Common myeloid progenitor, CD34-positive (primary cell): ENCODE data around the gene FKBP2.
"Not testable (repeated sequence)": the region's sequence is repeated elsewhere in the genome, so short reads cannot be mapped to it uniquely, and the experiment has no call there.

Experiments used
- CTCF ChIA-PET: fragments of 350-600 bp; sonication (Branson Sonifier 250); formaldehyde crosslinking; loops from one replicate; lab custom pipeline; 2021; ENCODE audit warnings: antibody characterized with exemption; lab: Charles Lee
- POLR2A ChIA-PET: fragments of 350-600 bp; sonication (Branson Sonifier 250); formaldehyde crosslinking; loops from one replicate; lab custom pipeline; 2021; ENCODE audit warnings: antibody characterized with exemption; lab: Charles Lee
- DNase-seq, 3 donors: peaks; one replicate each; pipeline versions ENCODE4 v3.0.0 to v3.0.0-alpha.2; 2013
- H3K27ac ChIP-seq, 2 experiments: 1 replicate in 1 of 2; 2 replicates in 1 of 2; pipeline ENCODE4 v1.7.0; 2013; ENCODE audit warnings: inconsistent platforms in 2 of 2, low read length in 2 of 2, mild to moderate bottlenecking in 2 of 2, low read depth in 1 of 2, moderate library complexity in 1 of 2; ENCODE audit not compliant: severe bottlenecking in 2 of 2, insufficient read depth in 1 of 2, poor library complexity in 1 of 2
- H3K27me3 ChIP-seq, 5 experiments: replicated peaks in 2 of 5; 1 replicate in 3 of 5; 2 replicates in 2 of 5; pipeline versions ENCODE4 v1.6.1 to v1.7.0; 2013; ENCODE audit warnings: low read length in 4 of 5, mild to moderate bottlenecking in 2 of 5, moderate library complexity in 2 of 5, inconsistent platforms in 1 of 5; ENCODE audit not compliant: insufficient read depth in 5 of 5, control insufficient read depth in 4 of 5
- H3K36me3 ChIP-seq, 4 experiments: 1 replicate in 2 of 4; 2 replicates in 2 of 4; pipeline versions ENCODE4 v1.6.1 to v1.7.0; 2013; ENCODE audit warnings: low read length in 3 of 4, control low read depth in 1 of 4, mild to moderate bottlenecking in 1 of 4; ENCODE audit not compliant: control insufficient read depth in 4 of 4, insufficient read depth in 4 of 4
- H3K4me1 ChIP-seq, 4 experiments: 1 replicate in 3 of 4; 2 replicates in 1 of 4; pipeline versions ENCODE4 v1.6.1 to v1.7.1; 2013; ENCODE audit warnings: low read length in 3 of 4, mild to moderate bottlenecking in 3 of 4, control low read depth in 1 of 4, inconsistent platforms in 1 of 4, moderate library complexity in 1 of 4; ENCODE audit not compliant: control insufficient read depth in 4 of 4, insufficient read depth in 4 of 4; ENCODE audit errors: control extremely low read depth in 1 of 4
- H3K4me3 ChIP-seq, 7 experiments: 1 replicate in 4 of 7; 2 replicates in 3 of 7; pipeline versions ENCODE4 v1.5.1 to v1.7.0; 2013; ENCODE audit warnings: mild to moderate bottlenecking in 7 of 7, low read length in 6 of 7, moderate library complexity in 6 of 7, inconsistent platforms in 2 of 7, low read depth in 2 of 7, control low read depth in 1 of 7; ENCODE audit not compliant: insufficient read depth in 4 of 7, control insufficient read depth in 1 of 7; ENCODE audit errors: extremely low read depth in 1 of 7
- H3K9me3 ChIP-seq, 5 experiments: 1 replicate in 4 of 5; 2 replicates in 1 of 5; pipeline versions ENCODE4 v1.6.1 to v1.7.1; 2013; ENCODE audit warnings: low read length in 4 of 5, mild to moderate bottlenecking in 2 of 5, inconsistent platforms in 1 of 5, low read depth in 1 of 5, moderate library complexity in 1 of 5; ENCODE audit not compliant: control insufficient read depth in 4 of 5, insufficient read depth in 2 of 5; ENCODE audit errors: control extremely low read depth in 1 of 5
- WGBS: methylation state at CpG from one replicate; pipeline ENCODE4 v1.1.5; 2013; ENCODE audit not compliant: insufficient coverage; 5-methylcytosine and 5-hydroxymethylcytosine counted together

FKBP2 gene

DNA sequence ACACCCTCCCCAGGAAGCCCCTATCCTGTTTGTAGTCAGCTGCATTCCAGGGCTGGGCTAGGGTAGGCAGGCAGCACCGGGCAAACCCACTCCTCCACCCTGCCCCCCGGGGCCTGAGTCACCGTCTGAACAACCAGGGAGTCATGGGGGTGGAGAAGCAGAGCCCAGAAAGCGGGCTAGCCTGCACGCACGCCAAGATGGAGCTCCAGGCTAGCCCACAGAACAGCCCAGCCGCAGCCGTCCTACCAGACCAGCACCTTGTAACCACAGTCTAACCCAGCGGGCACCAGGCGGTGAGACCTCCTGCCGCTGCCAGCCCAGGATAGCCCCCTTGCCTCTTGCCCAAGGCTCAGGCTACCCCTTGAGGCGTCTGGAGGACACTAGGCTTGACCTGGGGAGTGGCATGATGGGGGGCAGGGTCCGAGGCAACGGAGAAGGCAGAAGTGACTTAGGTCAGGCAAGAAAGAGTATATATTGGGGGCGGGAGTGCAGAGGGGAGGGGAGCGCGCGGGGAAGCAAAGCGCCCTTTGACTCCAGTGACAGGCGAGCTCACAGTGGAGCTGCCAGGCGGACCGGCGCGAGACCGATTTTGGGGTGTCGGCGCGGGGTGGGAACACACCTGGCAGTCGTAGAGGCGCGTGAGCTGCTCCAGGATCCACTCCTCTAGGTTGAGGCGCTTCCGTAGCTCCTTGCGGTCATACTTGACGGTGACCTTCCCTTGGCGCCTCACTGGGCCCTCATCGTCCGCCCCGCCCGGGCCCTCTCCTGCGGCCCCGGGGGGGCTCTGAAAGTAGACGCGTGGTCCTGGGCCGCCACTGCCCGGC lies 5.1 kb downstream of the FKBP2 start:
- POLR2A ChIA-PET: interaction anchor here (0.6 to 7.6 kb wide), 5 partner anchors 16 to 497 kb away, joined by 3 to 74 read pairs (median 3); partner anchors contain the start of genes DNAJC4, FERMT3, NUDT22 and TRPT1
- CTCF ChIA-PET: interaction anchor here (0.6 to 12.2 kb wide), 12 partner anchors 10 to 109 kb away, joined by 3 to 177 read pairs (median 4); partner anchors contain the start of genes FERMT3 and VEGFB
- 0% methylated on average over 26 of the region's 46 CpGs for WGBS
- Histone ChIP-seq H3K27me3 (no peaks in the 10 kb centered on the region), H3K9me3 (no peaks in the 10 kb centered on the region), H3K4me3 (peak overlapping the region; percentile 52 to 98 (median 85)), H3K4me1 (peaks cover 2 to 76% (median 75%) of the 10 kb centered on the region in 4 experiments), H3K27ac (peak overlapping the region in 1 of 2 experiments; percentile 75), H3K36me3 (peaks cover 0 to 20% (median 12%) of the 10 kb centered on the region in 4 experiments)
- DNase-seq: peak; percentile 83 to 93 (median 89)

DNA sequence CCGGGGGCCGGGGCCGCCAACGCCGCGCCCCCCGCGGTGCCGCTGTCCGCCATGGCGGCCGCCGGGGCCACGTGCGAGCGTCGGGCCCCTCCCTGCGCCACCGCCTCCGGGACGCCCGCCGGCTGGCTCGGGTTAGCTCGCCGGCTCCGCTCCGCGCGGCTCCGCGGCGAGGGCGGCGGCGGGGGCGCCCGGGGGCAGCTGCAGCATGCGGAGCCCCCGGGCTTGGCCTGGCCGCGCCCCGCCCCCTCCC lies 5.7 kb downstream of the FKBP2 start:
- Histone ChIP-seq H3K4me3 (peak overlapping the region in 6 of 7 experiments; percentile 52 to 98 (median 86)), H3K36me3 (peaks cover 0 to 20% (median 12%) of the 10 kb centered on the region in 4 experiments), H3K4me1 (peaks cover 2 to 78% (median 76%) of the 10 kb centered on the region in 4 experiments)
- DNase-seq, H3K27ac ChIP-seq, H3K9me3 ChIP-seq, H3K27me3 ChIP-seq: not testable (repeated sequence)
- ChIA-PET CTCF (interaction anchor here (1.4 to 12.2 kb wide), 5 partner anchors 14 to 106 kb away, joined by 3 to 177 read pairs (median 7); partner anchors contain the start of gene FERMT3), POLR2A (interaction anchor here (1.4 to 7.6 kb wide), 2 partner anchors 39 to 40 kb away, joined by 3 to 74 read pairs; partner anchors contain the start of gene FERMT3)
- 6% methylated on average over 9 of the region's 43 CpGs for WGBS

DNA sequence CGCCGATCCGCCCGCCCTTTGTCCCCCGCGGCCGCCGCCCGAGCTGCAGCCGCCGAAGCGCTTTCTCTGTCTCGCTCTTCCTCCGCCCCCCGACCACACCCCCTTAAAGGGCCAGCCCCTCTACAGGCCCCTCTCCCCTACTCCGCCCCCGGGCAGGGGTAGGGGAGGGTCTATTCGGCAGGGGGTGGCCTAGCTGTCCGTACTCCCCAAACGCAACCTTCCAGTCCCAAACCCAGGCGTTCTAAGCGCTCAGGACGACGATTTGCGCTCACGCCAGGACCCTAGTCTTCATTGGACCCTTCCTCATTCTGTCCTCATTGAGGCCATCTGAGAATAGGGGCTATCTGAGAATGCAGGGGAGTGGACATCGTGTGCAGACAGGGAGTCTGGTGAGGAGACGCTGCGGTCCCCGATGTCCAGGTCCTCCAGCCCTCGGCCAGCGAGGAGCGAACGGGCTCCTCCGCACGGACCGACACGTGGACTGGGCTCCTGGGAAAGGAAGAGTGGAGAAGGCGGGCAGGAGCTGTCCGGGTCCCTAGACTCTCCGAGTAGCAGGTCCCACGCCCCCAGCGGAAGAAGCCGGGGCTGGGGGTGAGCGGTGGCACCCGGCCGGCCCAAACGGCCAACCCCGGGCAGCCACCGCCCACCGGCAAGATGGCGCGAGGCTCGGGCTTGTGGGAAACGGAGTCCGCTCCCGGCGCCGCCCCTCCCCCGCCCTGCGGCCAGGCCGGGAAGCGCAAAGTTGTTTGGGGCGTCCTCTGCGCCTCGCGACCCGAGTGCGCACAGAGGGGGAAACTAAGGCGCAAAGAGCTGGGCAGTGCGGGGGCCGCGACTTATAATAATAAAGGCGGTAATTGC lies 6.2 kb downstream of the FKBP2 start, which contains the start of gene PPP1R14B:
PPP1R14B (minus strand) TSS at position 73 of the 858 bp plus-strand sequence. CDS start 270 bp downstream, outside the sequence.
- ChIA-PET POLR2A (interaction anchor here (1.0 to 7.6 kb wide), 3 partner anchors 38 to 41 kb away, joined by 3 to 74 read pairs (median 3); partner anchors contain the start of genes FERMT3 and GPR137), CTCF (interaction anchor here (1.4 to 12.2 kb wide), 5 partner anchors 10 to 106 kb away, joined by 3 to 177 read pairs (median 6); partner anchors contain the start of gene FERMT3)
- H3K9me3 ChIP-seq: no peaks in the 10 kb centered on the region
- WGBS: 2% methylated on average over 43 of the region's 74 CpGs
- peaks cover 0 to 20% (median 12%) of the 10 kb centered on the region in 4 experiments for H3K36me3 ChIP-seq
- DNase-seq: peak; percentile 73 to 87 (median 83)
- no peaks in the 10 kb centered on the region for H3K27me3 ChIP-seq
- H3K27ac ChIP-seq: peak within 1 kb of the TSS in 1 of 2 experiments; percentile 75
- peak within 1 kb of the TSS; percentile 52 to 98 (median 86) for H3K4me3 ChIP-seq
- peaks cover 2 to 79% (median 78%) of the 10 kb centered on the region in 4 experiments for H3K4me1 ChIP-seq

DNA sequence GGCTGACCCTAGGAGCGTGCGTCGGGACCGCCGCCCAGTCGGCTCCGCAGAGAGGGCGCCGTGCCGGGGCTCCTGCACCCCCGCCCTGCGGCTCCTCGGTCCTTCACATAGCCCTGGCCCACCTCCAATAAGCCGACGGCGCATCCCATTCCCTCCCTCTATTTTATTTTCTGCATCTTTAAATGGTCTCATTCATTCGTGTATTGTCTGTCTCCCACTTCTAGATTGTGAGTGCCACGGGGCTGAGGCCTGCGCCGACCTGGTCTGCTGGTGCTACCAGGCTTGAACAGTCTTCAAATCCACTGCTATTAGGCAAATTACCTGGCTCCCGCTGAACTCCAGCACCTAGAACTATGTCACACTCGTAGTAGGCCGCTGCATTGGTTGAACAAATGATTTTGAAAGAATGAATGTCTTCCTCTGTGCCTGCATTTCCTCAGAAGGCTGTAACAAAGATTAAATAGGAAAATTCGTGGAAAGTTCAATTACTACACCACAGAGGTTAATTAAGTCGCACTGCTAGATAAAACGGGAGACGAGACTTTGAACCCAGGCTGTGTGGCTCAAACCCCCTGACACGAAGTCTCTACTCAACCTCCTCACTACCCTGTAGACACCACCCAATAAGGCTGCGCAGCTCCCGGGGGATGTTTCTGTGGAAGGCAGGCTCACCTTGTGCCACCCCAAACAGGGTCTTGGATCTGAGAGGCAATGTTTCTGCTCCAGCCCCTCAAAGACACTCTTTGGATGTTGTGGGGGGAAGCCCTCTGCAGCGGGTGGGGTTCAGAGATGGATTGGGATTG lies 7.0 kb downstream of the FKBP2 start:
- CTCF ChIA-PET: interaction anchor here (2.0 to 12.2 kb wide), 4 partner anchors 11 to 55 kb away, joined by 6 to 177 read pairs (median 72); partner anchors contain the start of genes CATSPERZ and FERMT3
- Histone ChIP-seq H3K4me3 (peak overlapping the region in 6 of 7 experiments; percentile 50 to 98 (median 86)), H3K27me3 (no peaks in the 10 kb centered on the region), H3K27ac (no peak overlapping the region), H3K9me3 (no peaks in the 10 kb centered on the region), H3K4me1 (peaks cover 0 to 79% (median 78%) of the 10 kb centered on the region in 4 experiments), H3K36me3 (peaks cover 0 to 17% (median 12%) of the 10 kb centered on the region in 4 experiments)
- no peak for DNase-seq
- WGBS: 58% methylated on average over 27 of the region's 31 CpGs
- POLR2A ChIA-PET: interaction anchor here (1.0 kb wide), 1 partner anchor 37 kb away, joined by 3 read pairs; the partner anchor contains the start of gene GPR137

DNA sequence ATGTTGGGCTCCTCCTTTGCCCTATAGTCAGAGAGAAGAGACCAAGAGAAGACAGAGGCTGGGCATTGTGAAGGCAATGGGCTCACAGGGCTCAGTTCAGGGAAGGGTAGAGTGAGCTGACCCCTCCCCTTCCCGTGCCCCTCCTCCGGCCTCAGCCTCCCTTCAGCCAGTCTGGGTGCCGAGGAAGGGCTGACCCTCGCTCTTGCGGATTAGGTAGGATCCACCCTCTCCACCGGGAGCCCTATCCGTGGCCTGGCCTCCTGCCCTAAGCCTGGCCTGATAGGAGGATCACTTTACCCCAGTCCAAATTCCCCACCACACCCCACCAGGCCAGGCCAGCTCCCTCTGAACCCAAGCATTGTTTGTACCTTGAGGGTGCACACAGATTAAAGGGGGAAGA lies 7.7 kb downstream of the FKBP2 start:
- POLR2A ChIA-PET: no interaction called here

More for the DNA sequence above, 7.7 kb downstream of the FKBP2 start:
- no peak for DNase-seq
- Histone ChIP-seq H3K36me3 (peaks cover 0 to 10% (median 7%) of the 10 kb centered on the region in 4 experiments), H3K27me3 (no peaks in the 10 kb centered on the region), H3K4me1 (peaks cover 0 to 74% (median 72%) of the 10 kb centered on the region in 4 experiments), H3K9me3 (no peaks in the 10 kb centered on the region), H3K27ac (no peak overlapping the region), H3K4me3 (no peak overlapping the region)
- WGBS: 93% methylated on average over 2 of the region's 7 CpGs
- CTCF ChIA-PET: interaction anchor here (1.2 to 12.2 kb wide), 5 partner anchors 12 to 54 kb away, joined by 3 to 177 read pairs (median 37); partner anchors contain the start of genes CATSPERZ and FERMT3
